HFF-Myc (cell line): ENCODE measurements around the gene PLA1A.
"Not testable (repeated sequence)": the region's sequence is repeated elsewhere in the genome, so short reads cannot be mapped to it uniquely, and the experiment has no call there.

Experiments used
- DNase-seq: peaks from one replicate; pipeline ENCODE4 v3.0.0-alpha.2; 2011; ENCODE audit warnings: low read depth; ENCODE audit errors: extremely low read depth
- H3K4me3 ChIP-seq: replicated peaks from 2 replicates; pipeline ENCODE4 v1.5.1; 2011; ENCODE audit warnings: low read depth, mild to moderate bottlenecking, control low read depth, low read length
- CTCF ChIP-seq: IDR thresholded peaks from 2 replicates; pipeline ENCODE4 v1.5.1; 2012; ENCODE audit warnings: mild to moderate bottlenecking, low read depth, low read length, control low read depth; ENCODE audit errors: missing control alignments

Gene PLA1A

GRCh38 chr3:119560160-119560559 is 37.5 kb upstream of the PLA1A start:
- no peak for DNase-seq
- H3K4me3 ChIP-seq = no peak overlapping the region
- no peak for TF ChIP-seq CTCF

GRCh38 chr3:119562307-119562961 is 35.3 kb upstream of the PLA1A start:
- no peak for DNase-seq
- no peak overlapping the region for H3K4me3 ChIP-seq

GRCh38 chr3:119563334-119563733 is 34.4 kb upstream of the PLA1A start:
- DNase-seq = not testable (repeated sequence)

More at GRCh38 chr3:119562307-119562961, 35.3 kb upstream of the PLA1A start:
- TF ChIP-seq CTCF = no peak

GRCh38 chr3:119569156-119569555 is 28.5 kb upstream of the PLA1A start:
- DNase-seq = no peak
- no peak overlapping the region for H3K4me3 ChIP-seq
- TF ChIP-seq CTCF = no peak

More at GRCh38 chr3:119563334-119563733, 34.4 kb upstream of the PLA1A start:
- not testable (repeated sequence) for H3K4me3 ChIP-seq

GRCh38 chr3:119570229-119570628 is 27.5 kb upstream of the PLA1A start:
- no peak for DNase-seq
- TF ChIP-seq CTCF = no peak
- H3K4me3 ChIP-seq = no peak overlapping the region

- no peak overlapping the region for H3K4me3 ChIP-seq
- DNase-seq = no peak
- no peak for TF ChIP-seq CTCF
Measured at GRCh38 chr3:119571230-119571629, 26.5 kb upstream of the PLA1A start.

GRCh38 chr3:119571688-119572087 is 26.0 kb upstream of the PLA1A start:
- H3K4me3 ChIP-seq = no peak overlapping the region
- TF ChIP-seq CTCF = no peak
- DNase-seq = no peak
